ENCODE data around the gene GPRASP2.
A peak's percentile ranks its signal among the peaks of the same experiment; 100 is the strongest.

Gene GPRASP2

GRCh38 chrX:102696306-102696705, 15.9 kb upstream of the GPRASP2 start:
- DNase-seq (ENCODE audit: low read depth) = no peak
- TF ChIP-seq CTCF (conservative IDR thresholded peaks at IDR 0.05; ENCODE audit: low read length) = no peak
- H3K4me3 ChIP-seq (ENCODE audit: low read length) = no peak overlapping the region

- H3K4me3 ChIP-seq (ENCODE audit: low read length) = no peak overlapping the region
- TF ChIP-seq CTCF (conservative IDR thresholded peaks at IDR 0.05; ENCODE audit: low read length) = no peak; the same call in 1 of the 2 replicates
- peak; percentile 61 for DNase-seq (ENCODE audit: low read depth)
Measured at GRCh38 chrX:102697494-102697893, 14.8 kb upstream of the GPRASP2 start.

DNA sequence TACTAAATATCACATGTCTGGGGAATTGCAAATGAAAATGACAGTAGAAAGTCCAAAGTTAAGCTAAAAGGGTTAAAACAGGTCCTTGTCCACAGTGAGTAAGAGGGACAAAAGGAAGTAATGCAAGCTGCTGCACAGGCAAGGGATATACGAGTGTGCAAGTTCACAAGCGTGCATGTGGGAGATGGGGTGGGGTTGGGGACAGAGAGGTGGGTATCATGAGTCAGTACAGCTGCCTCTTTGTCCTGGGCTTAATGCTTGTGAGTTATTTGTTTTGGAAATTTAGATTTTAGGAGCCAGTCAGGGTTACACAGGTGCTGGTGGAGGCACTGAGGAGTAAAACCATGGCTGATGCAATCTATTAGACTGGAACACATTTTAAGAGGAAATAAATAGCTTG, 3.3 kb upstream of the GPRASP2 start:
- DNase-seq (ENCODE audit: low read depth) = no peak
- H3K4me3 ChIP-seq (ENCODE audit: low read length) = no peak overlapping the region
- TF ChIP-seq CTCF (conservative IDR thresholded peaks at IDR 0.05; ENCODE audit: low read length) = no peak

DNA sequence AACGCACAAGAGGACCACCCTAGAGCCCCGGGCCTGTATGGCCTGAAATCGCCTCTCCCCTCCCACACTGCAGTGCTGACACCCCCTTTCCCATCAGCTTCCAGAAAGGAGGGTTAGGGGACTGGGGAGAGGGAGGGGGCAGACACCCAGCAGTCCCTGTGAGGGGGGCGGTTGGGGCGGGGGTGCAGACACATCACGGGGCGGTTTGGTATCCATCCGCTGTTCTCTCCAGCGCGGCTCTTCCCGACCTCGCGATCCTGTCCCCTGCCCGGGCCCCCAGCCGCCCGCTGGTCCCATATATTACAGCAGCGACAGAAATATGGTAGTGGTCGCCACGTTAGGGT, 404 bp upstream of the GPRASP2 start:
- no peak for TF ChIP-seq CTCF (conservative IDR thresholded peaks at IDR 0.05; ENCODE audit: low read length)
- H3K4me3 ChIP-seq (ENCODE audit: low read length) = peak overlapping the region; percentile 69
- no peak for DNase-seq (ENCODE audit: low read depth)

- peak; percentile 38 for DNase-seq (ENCODE audit: low read depth)
- peak overlapping the region; percentile 69 for H3K4me3 ChIP-seq (ENCODE audit: low read length)
- peak; percentile 61 for TF ChIP-seq CTCF (conservative IDR thresholded peaks at IDR 0.05; ENCODE audit: low read length)
Measured at GRCh38 chrX:102712981-102713625, 855 bp downstream of the GPRASP2 start.

- no peak overlapping the region for H3K4me3 ChIP-seq (ENCODE audit: low read length)
- peak; percentile 3 for DNase-seq (ENCODE audit: low read depth)
- TF ChIP-seq CTCF (conservative IDR thresholded peaks at IDR 0.05; ENCODE audit: low read length) = peak; percentile 11; the same call in 1 of the 2 replicates
Measured at GRCh38 chrX:102714994-102715393, 2.7 kb downstream of the GPRASP2 start.

GRCh38 chrX:102715967-102716366, 3.7 kb downstream of the GPRASP2 start:
- DNase-seq (ENCODE audit: low read depth) = no peak
- TF ChIP-seq CTCF (conservative IDR thresholded peaks at IDR 0.05; ENCODE audit: low read length) = no peak
- no peak overlapping the region for H3K4me3 ChIP-seq (ENCODE audit: low read length)

Measured in AG10803 (cell line).